Bone marrow (tissue), 2 donors: ENCODE results near the gene NLRC5.

Experiments used
- DNase-seq, 2 donors: peaks; one replicate each; lab custom pipeline; 2025; lab: John Stamatoyannopoulos, UW

Gene NLRC5

GRCh38 chr16:56988948-56989945 lies at the start of gene NLRC5:
NLRC5 (plus strand) TSS chr16:56989557; CDS start chr16:57020713, 31,156 bp downstream.
- DNase-seq: peak; percentile 45 to 82

- DNase-seq: no peak
Observed at GRCh38 chr16:56939801-56940200, 49.6 kb upstream of the NLRC5 start.

- DNase-seq: no peak
Observed at GRCh38 chr16:56941092-56941491, 48.3 kb upstream of the NLRC5 start.

GRCh38 chr16:56941856-56942331 lies 47.5 kb upstream of the NLRC5 start:
- no peak for DNase-seq

- no peak for DNase-seq
Observed at GRCh38 chr16:56943761-56944375, 45.5 kb upstream of the NLRC5 start.

GRCh38 chr16:56944954-56945839 lies 44.2 kb upstream of the NLRC5 start:
- no peak for DNase-seq

- DNase-seq: no peak
Observed at GRCh38 chr16:56945847-56946527, 43.4 kb upstream of the NLRC5 start.

GRCh38 chr16:56946767-56947603 lies 42.4 kb upstream of the NLRC5 start:
- DNase-seq: no peak

- no peak for DNase-seq
Observed at GRCh38 chr16:56947604-56947995, 41.8 kb upstream of the NLRC5 start.

GRCh38 chr16:56948234-56948633 lies 41.1 kb upstream of the NLRC5 start:
- no peak for DNase-seq

- DNase-seq: no peak
Observed at GRCh38 chr16:56950051-56950450, 39.3 kb upstream of the NLRC5 start.

- DNase-seq: no peak
Observed at GRCh38 chr16:56950455-56950854, 38.9 kb upstream of the NLRC5 start.

- DNase-seq: peak; percentile 61 to 67
Observed at GRCh38 chr16:56950881-56951771, 38.2 kb upstream of the NLRC5 start.

GRCh38 chr16:56953006-56953405 lies 36.4 kb upstream of the NLRC5 start:
- DNase-seq: no peak

- no peak for DNase-seq
Observed at GRCh38 chr16:56956076-56956475, 33.3 kb upstream of the NLRC5 start.

- no peak for DNase-seq
Observed at GRCh38 chr16:56956756-56957155, 32.6 kb upstream of the NLRC5 start.

GRCh38 chr16:56960681-56961281 lies 28.6 kb upstream of the NLRC5 start:
- no peak for DNase-seq

- DNase-seq: no peak
Observed at GRCh38 chr16:56961386-56961785, 28.0 kb upstream of the NLRC5 start.

- DNase-seq: no peak
Observed at GRCh38 chr16:56961851-56962281, 27.5 kb upstream of the NLRC5 start, which contains the start of gene CETP. CETP (plus strand) TSS chr16:56961950; CDS start chr16:56961980, 30 bp downstream.
